ENCODE data around the gene KIDINS220. TPM values are rescaled to one million over a fixed set of nuclear protein-coding genes. Genes with fewer than 3 reads are reported as not detected.

Gene KIDINS220
- total RNA-seq, 1 experiment from 2014 or later = 29.3 TPM

- H2BK20ac ChIP-seq (ENCODE audit: low read depth, low read length, poor library complexity, severe bottlenecking) = no peak overlapping the region
These were observed 33.6 kb downstream of the KIDINS220 start for GRCh38 chr2:8803658-8804379.

More at GRCh38 chr2:8803658-8804379, 33.6 kb downstream of the KIDINS220 start:
- Histone ChIP-seq H4K5ac (ENCODE audit: insufficient read length, low read depth, low read length) (no peak overlapping the region), H2BK12ac (ENCODE audit: insufficient read length, low read depth, low read length) (no peak overlapping the region), H3K27me3 (ENCODE audit: insufficient read depth, low read length) (no peaks in the 10 kb centered on the region), H3K56ac (ENCODE audit: insufficient read length, low read depth, low read length) (no peak overlapping the region), H3T11ph (ENCODE audit: low read length) (no peak overlapping the region), H4K91ac (ENCODE audit: insufficient read length, low read depth, low read length) (no peak overlapping the region), H3K4ac (ENCODE audit: low read depth, low read length) (no peak overlapping the region), H3K23me2 (ENCODE audit: insufficient read length, low read depth, low read length, poor library complexity, severe bottlenecking) (no peaks in the 10 kb centered on the region), H3K4me1 (ENCODE audit: insufficient read depth, low read length) (no peaks in the 10 kb centered on the region), H3K4me2 (ENCODE audit: insufficient read depth, insufficient read length, low read length) (no peak overlapping the region), H2BK5ac (ENCODE audit: insufficient read length, low read length) (no peak overlapping the region), H3K9me3 (ENCODE audit: control insufficient read depth, low read depth, low read length) (no peaks in the 10 kb centered on the region), H3K79me1 (ENCODE audit: insufficient read depth, low read depth, low read length, poor library complexity, severe bottlenecking) (no peaks in the 10 kb centered on the region), H4K20me1 (ENCODE audit: control insufficient read depth, insufficient read depth, insufficient read length) (no peaks in the 10 kb centered on the region), H2AK5ac (ENCODE audit: insufficient read length, low read length) (no peak overlapping the region), H3K9ac (ENCODE audit: extremely low read depth, insufficient read length, low read length) (no peak overlapping the region), H3K18ac (ENCODE audit: insufficient read length, low read depth, low read length) (no peak overlapping the region), H3K27ac (ENCODE audit: insufficient read length, low read depth, low read length) (no peak overlapping the region), H3K79me2 (ENCODE audit: insufficient read depth, low read length) (no peaks in the 10 kb centered on the region), H3K23ac (ENCODE audit: insufficient read length, low read depth, low read length) (no peak overlapping the region), H2BK120ac (ENCODE audit: low read depth, low read length, poor library complexity, severe bottlenecking) (no peak overlapping the region), H2AFZ (ENCODE audit: low read length) (no peak overlapping the region), H2BK15ac (ENCODE audit: low read depth, low read length) (no peak overlapping the region), H3K14ac (ENCODE audit: insufficient read depth, low read length) (no peak overlapping the region), H4K8ac (replicated peaks; ENCODE audit: insufficient read length, low read depth, low read length) (no peak overlapping the region)
- WGBS (ENCODE audit: extremely low coverage, insufficient read length, low lambda C conversion rate) = no CpG with 5 or more reads among the region's 3 CpGs
- Mint-ChIP-seq H3K36me3 (ENCODE audit: insufficient read depth in 1 of 3, low read depth in 3 of 3) (peaks cover 4 to 27% (median 13%) of the 10 kb centered on the region in 3 experiments; a peak in 5 of 7 replicates), H3K4me3 (no peak overlapping the region), H3K9me3 (no peaks in the 10 kb centered on the region), H3K4me1 (no peaks in the 10 kb centered on the region), H3K27me3 (ENCODE audit: low read depth) (no peaks in the 10 kb centered on the region), H3K27ac (no peak overlapping the region)
- no peak for TF ChIP-seq CTCF (conservative IDR thresholded peaks at IDR 0.05)
- no peak for DNase-seq
